ENCODE data around the gene NKX6-2.

DNA sequence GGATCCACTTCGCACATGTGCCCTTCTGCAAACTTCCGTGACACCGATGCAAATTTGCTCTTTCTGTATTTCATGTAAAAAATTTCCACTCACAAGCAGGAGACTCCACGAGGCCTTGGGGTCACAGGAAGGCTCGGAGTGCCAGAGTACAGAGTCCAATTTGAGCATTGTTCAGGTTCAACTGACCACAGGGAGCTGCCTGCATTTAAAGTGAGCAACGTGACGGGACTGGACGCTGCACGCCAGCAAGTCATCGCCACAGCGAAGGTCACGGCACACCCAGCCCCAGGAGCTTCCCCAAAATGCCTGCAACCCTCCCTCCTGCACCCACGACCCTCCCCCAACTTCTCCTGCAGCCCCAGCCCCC is 41.5 kb upstream of the NKX6-2 start:
- TF ChIP-seq, protein P1, sequence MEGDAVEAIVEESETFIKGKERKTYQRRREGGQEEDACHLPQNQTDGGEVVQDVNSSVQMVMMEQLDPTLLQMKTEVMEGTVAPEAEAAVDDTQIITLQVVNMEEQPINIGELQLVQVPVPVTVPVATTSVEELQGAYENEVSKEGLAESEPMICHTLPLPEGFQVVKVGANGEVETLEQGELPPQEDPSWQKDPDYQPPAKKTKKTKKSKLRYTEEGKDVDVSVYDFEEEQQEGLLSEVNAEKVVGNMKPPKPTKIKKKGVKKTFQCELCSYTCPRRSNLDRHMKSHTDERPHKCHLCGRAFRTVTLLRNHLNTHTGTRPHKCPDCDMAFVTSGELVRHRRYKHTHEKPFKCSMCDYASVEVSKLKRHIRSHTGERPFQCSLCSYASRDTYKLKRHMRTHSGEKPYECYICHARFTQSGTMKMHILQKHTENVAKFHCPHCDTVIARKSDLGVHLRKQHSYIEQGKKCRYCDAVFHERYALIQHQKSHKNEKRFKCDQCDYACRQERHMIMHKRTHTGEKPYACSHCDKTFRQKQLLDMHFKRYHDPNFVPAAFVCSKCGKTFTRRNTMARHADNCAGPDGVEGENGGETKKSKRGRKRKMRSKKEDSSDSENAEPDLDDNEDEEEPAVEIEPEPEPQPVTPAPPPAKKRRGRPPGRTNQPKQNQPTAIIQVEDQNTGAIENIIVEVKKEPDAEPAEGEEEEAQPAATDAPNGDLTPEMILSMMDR (IDR thresholded peaks at IDR 0.05; ENCODE audit: low read depth, low read length): no peak
- TF ChIP-seq, protein P2, sequence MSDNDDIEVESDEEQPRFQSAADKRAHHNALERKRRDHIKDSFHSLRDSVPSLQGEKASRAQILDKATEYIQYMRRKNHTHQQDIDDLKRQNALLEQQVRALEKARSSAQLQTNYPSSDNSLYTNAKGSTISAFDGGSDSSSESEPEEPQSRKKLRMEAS (IDR thresholded peaks at IDR 0.05; ENCODE audit: low read depth, low read length): no peak
- TF ChIP-seq POLR2A (IDR thresholded peaks at IDR 0.05; ENCODE audit: extremely low read depth, insufficient read length): no peak
